ENCODE measurements around the gene ADRM1. TPM values are rescaled to one million over a fixed set of nuclear protein-coding genes. Genes with fewer than 3 reads are reported as not detected.

Gene ADRM1
- total RNA-seq, 4 donors from 2014 or later = 127 to 184 (median 173) TPM

DNA sequence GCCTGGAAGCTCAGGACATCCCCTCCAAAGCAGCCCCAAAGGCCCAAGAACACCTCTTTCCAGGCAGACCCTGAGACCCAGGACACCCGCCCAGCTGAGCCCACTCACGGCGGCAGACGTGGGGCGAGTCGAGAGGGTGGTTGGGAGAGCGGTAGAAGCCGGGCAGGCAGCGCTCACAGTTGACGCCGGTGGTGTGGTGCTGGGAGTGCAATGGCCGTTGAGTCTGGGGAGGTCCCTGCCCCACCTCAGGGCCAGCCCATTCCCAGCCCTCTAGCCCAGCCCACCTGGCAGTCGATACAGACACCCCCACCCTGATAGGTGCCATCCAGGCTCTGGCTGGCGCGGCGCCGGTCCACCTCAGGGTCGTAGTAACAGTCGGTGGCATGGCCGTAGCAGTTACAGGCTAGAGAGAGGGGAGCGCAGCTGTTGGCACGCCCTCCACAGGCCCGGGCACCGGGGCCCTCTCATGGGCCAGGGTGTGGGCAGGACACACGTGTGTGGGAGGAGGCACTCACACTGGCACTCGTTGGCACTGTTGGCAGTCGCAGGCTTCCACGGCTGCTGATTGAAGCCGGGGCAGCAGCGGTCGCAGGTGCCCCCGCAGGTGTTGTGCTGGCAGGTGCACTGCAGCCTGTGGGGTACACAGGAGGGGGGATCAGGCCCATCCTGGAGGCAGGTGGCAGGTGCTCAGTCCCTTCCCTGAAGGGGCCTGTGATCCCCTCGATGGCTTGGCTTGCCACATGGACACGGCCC, 43.8 kb downstream of the ADRM1 start:
- no peaks in the 10 kb centered on the region for H3K27me3 ChIP-seq
- no peak for DNase-seq (ENCODE audit: extremely low spot score)
- no peaks in the 10 kb centered on the region for H3K9me3 ChIP-seq
- WGBS = 94% methylated on average over 18 of the region's 34 CpGs
- peaks cover 0 to 7% (median 1%) of the 10 kb centered on the region in 4 donors for H3K4me1 ChIP-seq
- no peak overlapping the region for H3K4me3 ChIP-seq
- peaks cover 28 to 91% (median 76%) of the 10 kb centered on the region in 4 donors for H3K36me3 ChIP-seq
- intact Hi-C loops (cut with DNase I) = no loop called here
- no peak overlapping the region for H3K27ac ChIP-seq (replicated peaks in 1 of 4)
- TF ChIP-seq EP300 (IDR thresholded peaks at IDR 0.05) = no peak
- no peak for TF ChIP-seq POLR2A (IDR thresholded peaks at IDR 0.05; ENCODE audit: low read depth)
- TF ChIP-seq, protein P1, sequence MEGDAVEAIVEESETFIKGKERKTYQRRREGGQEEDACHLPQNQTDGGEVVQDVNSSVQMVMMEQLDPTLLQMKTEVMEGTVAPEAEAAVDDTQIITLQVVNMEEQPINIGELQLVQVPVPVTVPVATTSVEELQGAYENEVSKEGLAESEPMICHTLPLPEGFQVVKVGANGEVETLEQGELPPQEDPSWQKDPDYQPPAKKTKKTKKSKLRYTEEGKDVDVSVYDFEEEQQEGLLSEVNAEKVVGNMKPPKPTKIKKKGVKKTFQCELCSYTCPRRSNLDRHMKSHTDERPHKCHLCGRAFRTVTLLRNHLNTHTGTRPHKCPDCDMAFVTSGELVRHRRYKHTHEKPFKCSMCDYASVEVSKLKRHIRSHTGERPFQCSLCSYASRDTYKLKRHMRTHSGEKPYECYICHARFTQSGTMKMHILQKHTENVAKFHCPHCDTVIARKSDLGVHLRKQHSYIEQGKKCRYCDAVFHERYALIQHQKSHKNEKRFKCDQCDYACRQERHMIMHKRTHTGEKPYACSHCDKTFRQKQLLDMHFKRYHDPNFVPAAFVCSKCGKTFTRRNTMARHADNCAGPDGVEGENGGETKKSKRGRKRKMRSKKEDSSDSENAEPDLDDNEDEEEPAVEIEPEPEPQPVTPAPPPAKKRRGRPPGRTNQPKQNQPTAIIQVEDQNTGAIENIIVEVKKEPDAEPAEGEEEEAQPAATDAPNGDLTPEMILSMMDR (IDR thresholded peaks at IDR 0.05) = no peak
- no peak for TF ChIP-seq POLR2AphosphoS5 (IDR thresholded peaks at IDR 0.05)

DNA sequence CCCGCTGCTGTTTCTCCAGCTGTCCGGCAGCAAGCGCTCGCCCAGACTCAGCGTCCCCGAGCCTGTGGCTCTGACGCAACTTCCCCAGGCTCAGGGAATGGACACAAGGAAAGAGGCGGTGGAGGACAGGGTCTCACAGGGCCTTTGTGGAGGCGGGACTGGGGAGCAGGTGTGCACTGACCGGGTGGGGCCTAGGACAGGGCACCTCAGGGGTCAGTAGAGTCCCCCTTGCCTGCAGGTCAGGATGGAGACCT, 44.3 kb downstream of the ADRM1 start:
- Histone ChIP-seq H3K9me3 (no peaks in the 10 kb centered on the region), H3K27ac (replicated peaks in 1 of 4) (no peak overlapping the region), H3K4me1 (peaks cover under 1 to 9% (median 2%) of the 10 kb centered on the region in 4 donors), H3K36me3 (peaks cover 33 to 93% (median 79%) of the 10 kb centered on the region in 4 donors), H3K4me3 (no peak overlapping the region), H3K27me3 (no peaks in the 10 kb centered on the region)
- TF ChIP-seq POLR2AphosphoS5 (IDR thresholded peaks at IDR 0.05) (no peak), POLR2A (IDR thresholded peaks at IDR 0.05; ENCODE audit: low read depth) (no peak), EP300 (IDR thresholded peaks at IDR 0.05) (no peak)
- TF ChIP-seq, protein P1 (IDR thresholded peaks at IDR 0.05) = no peak
- DNase-seq (ENCODE audit: extremely low spot score) = no peak
- intact Hi-C loops (cut with DNase I) = no loop called here
- WGBS = 88% methylated on average over 7 of the region's 10 CpGs

DNA sequence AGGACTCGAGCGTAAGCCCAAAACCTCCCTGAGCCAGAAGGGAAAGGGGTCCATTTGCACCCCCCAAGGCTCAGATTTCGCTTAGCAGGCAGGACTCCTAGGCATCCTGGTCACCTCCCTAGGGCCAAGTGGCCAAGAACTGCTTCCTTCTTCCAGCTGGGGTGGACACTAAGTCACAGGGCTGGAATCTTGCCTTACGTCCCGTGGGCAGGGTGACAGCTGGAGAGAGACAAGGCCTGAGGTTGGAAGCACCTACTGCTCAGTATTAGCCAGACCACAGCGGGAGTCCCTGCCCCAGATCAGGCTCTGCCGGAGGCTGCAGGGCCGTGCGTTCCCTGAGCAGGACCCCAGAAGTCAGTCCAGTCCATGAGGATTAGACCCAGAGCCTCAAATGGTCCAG, 44.6 kb downstream of the ADRM1 start:
- DNase-seq (ENCODE audit: extremely low spot score) = no peak

DNA sequence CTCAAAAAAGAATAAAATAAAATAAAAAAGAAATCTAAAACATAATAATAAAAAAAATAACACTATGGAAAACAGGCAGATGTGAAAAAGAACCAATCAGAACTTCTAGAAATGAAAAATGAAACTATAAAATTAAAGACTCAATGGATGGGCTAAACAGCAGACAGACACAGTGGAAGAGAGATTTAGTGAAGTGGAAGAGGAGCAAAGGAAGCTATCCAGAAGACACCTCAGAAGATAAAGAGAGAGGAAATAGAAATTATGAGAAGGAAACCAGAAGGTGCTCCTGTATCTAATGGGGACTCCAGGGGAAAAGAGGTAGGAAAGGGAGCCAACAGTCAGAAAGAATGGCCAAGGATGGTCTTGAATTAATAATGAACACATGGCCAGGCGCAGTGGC, 45.8 kb downstream of the ADRM1 start:
- no peak overlapping the region for H3K27ac ChIP-seq (replicated peaks in 1 of 4)
- H3K4me1 ChIP-seq = peaks cover 15 to 24% (median 17%) of the 10 kb centered on the region in 4 donors
- WGBS = 91% methylated on average over 1 of the region's 1 CpG
- peaks cover 32 to 92% (median 78%) of the 10 kb centered on the region in 4 donors for H3K36me3 ChIP-seq
- no peak for DNase-seq (ENCODE audit: extremely low spot score)
- no peaks in the 10 kb centered on the region for H3K27me3 ChIP-seq
- H3K9me3 ChIP-seq = no peaks in the 10 kb centered on the region
- intact Hi-C loops (cut with DNase I) = no loop called here
- no peak for TF ChIP-seq POLR2AphosphoS5 (IDR thresholded peaks at IDR 0.05)
- H3K4me3 ChIP-seq = no peak overlapping the region

More for the DNA sequence above, 44.6 kb downstream of the ADRM1 start:
- TF ChIP-seq POLR2AphosphoS5 (IDR thresholded peaks at IDR 0.05) (no peak), POLR2A (IDR thresholded peaks at IDR 0.05; ENCODE audit: low read depth) (no peak), EP300 (IDR thresholded peaks at IDR 0.05) (no peak)
- TF ChIP-seq, protein P1 (IDR thresholded peaks at IDR 0.05) = no peak
- Histone ChIP-seq H3K4me3 (no peak overlapping the region), H3K4me1 (peaks cover 4 to 12% (median 6%) of the 10 kb centered on the region in 4 donors), H3K27me3 (no peaks in the 10 kb centered on the region), H3K36me3 (peaks cover 35 to 93% (median 81%) of the 10 kb centered on the region in 4 donors), H3K27ac (replicated peaks in 1 of 4) (no peak overlapping the region), H3K9me3 (no peaks in the 10 kb centered on the region)
- intact Hi-C loops (cut with DNase I) = no loop called here
- WGBS = no CpG with 5 or more reads among the region's 9 CpGs

DNA sequence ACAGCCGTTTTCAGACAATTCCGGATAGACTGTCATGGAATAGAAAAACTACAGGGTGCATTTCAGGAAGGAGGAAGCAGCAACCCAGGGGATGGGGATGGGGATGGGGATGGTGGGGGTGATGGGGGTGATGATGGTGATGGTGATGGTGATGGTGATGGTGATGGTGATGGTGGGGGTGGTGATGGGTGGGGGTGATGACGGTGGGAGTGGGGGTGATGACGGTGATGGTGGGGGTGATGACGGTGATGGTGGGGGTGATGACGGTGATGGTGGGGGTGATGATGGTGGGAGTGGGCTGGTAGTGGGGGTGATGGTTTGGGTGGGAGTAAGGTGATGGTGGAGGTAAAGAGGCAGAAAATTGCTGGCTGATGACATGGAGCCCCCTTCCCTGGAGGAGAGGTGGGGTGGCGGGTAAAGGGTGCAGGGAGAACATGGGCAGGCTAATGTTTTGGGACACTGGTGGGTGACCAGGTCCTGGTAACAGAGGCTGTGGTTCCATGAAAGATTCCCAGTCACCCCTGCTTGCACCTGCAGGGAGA, 46.8 kb downstream of the ADRM1 start:
- H3K9me3 ChIP-seq = no peaks in the 10 kb centered on the region
- peak overlapping the region; percentile 20 to 93 (median 62) for H3K27ac ChIP-seq (replicated peaks in 1 of 4)
- 75% methylated on average over 7 of the region's 7 CpGs for WGBS
- peaks cover 24 to 34% (median 27%) of the 10 kb centered on the region in 4 donors for H3K4me1 ChIP-seq
- no peak for DNase-seq (ENCODE audit: extremely low spot score)
- H3K27me3 ChIP-seq = no peaks in the 10 kb centered on the region
- intact Hi-C loops (cut with DNase I) = no loop called here
- TF ChIP-seq EP300 (IDR thresholded peaks at IDR 0.05) (no peak), POLR2A (IDR thresholded peaks at IDR 0.05; ENCODE audit: low read depth) (no peak)
- peaks cover 31 to 84% (median 73%) of the 10 kb centered on the region in 4 donors for H3K36me3 ChIP-seq
- no peak overlapping the region for H3K4me3 ChIP-seq

Data from esophagus muscularis mucosa (tissue), 4 donors.